Measurements from ENCODE around the gene VPS52.
"Not testable (repeated sequence)": the region's sequence is repeated elsewhere in the genome, so short reads cannot be mapped to it uniquely, and the experiment has no call there.

VPS52 gene

DNA sequence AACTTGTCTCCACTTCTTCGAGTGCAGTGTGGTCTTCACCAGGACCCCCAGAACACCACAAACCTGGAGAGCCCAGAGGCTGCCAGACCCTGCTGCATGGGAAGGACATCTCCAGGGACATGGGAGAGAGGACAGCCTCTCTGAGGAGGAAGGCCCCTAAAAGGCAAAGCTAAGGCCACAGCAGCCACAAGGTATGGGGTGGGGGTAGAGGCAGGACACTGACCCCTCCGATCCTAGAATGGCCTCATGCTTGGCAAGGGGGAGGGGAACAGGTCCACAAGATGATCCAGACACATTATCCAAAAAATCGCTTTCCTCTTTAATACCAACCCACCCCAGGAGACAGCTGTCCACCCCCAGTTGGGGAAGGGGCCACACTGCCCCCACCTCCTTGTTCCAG is 7.1 kb upstream of the VPS52 start:
- no peak for DNase-seq

DNA sequence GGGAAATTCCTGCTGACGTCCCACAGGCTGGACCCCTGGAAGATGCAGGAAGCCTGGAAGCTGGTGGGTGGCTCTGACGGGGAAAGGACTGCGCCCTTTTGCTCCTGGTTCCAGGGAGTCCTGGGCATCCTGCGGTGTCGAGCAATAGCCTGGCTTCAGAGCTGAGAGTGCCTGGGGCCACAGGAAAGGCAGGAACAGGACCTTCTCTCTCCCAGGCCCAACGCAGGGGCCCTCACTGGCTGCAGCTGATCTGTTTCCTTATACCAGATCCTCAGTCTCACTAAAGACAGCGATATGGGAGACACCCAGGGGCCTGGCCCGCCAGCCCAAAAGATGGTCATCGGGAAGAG is 6.7 kb upstream of the VPS52 start:
- DNase-seq, result no peak

DNA sequence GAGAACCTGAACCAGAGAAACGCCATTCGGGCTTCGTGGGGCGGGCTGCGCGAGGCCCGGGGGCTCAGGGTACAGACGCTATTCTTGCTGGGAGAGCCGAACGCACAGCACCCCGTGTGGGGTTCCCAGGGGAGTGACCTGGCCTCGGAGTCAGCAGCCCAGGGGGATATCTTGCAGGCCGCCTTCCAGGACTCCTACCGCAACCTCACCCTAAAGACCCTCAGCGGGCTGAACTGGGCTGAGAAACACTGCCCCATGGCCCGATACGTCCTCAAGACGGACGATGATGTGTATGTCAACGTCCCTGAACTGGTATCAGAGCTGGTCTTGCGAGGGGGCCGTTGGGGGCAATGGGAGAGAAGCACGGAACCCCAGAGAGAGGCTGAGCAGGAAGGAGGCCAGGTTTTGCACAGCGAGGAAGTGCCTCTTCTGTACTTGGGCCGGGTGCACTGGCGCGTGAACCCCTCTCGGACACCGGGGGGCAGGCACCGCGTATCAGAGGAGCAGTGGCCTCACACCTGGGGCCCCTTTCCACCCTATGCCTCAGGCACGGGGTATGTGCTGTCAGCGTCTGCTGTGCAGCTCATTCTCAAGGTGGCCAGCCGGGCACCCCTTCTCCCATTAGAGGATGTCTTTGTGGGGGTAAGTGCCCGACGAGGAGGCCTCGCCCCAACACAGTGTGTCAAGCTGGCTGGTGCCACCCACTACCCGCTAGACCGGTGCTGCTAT is 6.2 kb upstream of the VPS52 start:
- DNase-seq, result peak; percentile 41

DNA sequence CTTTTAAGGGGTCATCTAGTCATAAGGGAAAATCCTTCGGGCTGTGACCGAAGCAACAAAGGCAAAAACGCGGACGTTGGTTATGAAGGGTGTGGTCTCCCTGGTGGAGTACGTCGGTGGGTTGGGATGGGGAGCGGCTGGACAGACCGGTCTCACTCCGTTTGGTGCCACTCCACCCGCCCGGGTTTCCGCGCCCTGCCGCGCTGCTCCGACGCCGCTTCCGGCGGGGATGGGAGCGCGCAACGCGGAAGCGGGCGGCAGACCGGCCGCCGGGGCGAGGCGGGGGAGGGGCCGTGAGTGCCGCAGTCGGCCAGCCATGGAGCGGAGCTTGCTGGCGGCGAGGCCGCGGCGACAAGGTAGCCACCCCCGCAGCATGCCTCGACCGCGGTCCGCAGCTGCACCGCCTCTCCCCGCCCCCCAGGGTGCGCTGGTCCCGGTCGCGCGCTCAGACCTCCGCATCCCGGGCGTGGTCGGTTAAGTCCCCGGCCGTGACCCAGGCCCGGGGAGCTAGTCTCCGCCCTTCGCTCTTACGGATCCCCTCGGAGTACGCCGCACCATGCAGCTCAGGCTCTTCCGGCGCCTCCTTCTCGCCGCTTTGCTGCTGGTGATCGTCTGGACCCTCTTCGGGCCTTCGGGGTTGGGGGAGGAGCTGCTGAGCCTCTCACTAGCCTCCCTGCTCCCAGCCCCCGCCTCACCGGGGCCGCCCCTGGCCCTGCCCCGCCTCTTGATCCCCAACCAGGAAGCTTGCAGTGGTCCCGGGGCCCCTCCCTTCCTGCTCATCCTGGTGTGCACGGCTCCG is 5.4 kb upstream of the VPS52 start, which contains the start of gene B3GALT4:
TSS of gene B3GALT4 (plus strand) at position 260 of the 799 bp plus-strand sequence. CDS start at position 557, 297 bp downstream.
- peak; percentile 77 for DNase-seq

DNA sequence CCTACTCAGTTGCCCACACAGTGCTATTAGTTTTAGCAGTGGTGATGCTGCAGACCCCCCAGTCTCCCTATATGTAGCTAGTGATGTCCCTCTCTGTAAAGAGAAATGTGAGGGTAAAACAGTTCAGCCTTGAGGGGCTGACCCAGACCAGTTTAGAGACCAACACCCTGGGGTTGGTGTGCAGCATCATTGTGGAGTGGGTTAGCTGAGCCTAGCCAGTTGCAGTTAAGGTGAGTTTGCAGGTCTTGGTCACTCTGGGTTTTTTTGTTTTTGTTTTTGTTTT is 4.8 kb upstream of the VPS52 start:
- no peak for DNase-seq

DNA sequence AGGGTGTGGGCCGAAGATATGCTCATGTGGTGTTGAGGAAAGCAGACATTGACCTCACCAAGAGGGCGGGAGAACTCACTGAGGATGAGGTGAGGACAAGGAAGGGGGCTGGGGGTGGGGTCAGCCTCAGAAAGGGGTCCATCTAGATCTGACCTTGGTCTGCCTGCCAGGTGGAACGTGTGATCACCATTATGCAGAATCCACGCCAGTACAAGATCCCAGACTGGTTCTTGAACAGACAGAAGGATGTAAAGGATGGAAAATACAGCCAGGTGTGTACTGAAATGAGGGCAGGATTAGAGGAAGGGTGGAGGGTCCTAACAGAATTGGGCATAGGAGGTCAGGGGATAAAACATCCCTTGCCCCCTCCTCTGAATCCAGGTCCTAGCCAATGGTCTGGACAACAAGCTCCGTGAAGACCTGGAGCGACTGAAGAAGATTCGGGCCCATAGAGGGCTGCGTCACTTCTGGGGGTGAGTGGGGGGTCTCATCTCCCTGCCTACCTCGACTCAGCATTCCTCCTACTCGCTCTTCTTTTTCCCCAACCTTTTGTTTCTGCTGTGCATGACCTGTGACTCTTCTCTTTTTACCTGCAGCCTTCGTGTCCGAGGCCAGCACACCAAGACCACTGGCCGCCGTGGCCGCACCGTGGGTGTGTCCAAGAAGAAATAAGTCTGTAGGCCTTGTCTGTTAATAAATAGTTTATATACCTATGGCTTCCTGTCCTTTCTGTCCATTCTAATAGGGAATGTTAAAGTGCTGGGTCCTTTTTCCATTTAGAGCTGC is 4.3 kb upstream of the VPS52 start:
- DNase-seq, result not testable (repeated sequence)

DNA sequence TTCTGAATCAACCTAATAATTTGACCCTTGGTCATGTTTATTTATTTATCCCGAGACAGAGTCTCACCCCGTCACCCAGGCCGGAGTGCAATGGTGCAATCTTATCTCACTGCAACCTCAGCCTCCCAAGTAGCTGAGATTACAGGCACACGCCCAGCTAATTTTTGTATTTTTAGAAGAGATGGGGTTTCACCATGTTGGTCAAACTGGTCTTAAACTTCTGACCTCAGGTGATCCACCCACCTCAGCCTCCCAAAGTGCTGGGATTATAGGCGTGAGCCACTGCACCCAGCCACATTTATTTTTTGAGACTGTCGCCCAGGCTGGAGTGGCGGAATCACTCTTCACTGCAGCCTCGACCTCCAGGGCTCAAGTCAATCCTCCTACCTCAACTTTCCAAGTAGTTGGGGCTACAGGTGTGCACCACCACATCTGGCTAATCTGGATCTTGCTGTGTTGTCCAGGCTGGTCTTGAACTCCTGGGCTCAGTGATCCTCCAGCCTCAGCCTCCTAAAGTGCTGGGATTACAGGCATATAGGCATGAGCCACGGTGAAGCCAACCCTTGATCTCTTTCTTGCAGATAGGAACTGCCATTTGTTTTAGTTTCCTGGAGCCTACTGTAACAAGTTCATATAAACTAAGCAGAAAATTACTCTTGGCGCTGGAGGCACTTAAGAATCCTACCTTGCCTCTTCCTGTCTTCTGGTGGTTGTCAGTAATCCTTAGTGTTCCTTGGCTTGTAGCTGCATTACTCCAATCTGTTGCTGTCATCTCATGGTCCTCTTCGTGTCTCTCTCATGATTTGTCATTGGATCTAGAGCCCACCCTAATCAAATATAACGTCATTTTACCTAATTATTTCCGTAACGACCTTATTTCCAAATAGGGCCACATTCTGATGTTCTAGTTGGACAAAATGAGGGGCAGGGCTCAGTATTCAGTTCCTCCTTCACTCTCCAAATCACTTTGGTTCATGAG is 2.5 kb upstream of the VPS52 start:
- DNase-seq, result no peak

DNA sequence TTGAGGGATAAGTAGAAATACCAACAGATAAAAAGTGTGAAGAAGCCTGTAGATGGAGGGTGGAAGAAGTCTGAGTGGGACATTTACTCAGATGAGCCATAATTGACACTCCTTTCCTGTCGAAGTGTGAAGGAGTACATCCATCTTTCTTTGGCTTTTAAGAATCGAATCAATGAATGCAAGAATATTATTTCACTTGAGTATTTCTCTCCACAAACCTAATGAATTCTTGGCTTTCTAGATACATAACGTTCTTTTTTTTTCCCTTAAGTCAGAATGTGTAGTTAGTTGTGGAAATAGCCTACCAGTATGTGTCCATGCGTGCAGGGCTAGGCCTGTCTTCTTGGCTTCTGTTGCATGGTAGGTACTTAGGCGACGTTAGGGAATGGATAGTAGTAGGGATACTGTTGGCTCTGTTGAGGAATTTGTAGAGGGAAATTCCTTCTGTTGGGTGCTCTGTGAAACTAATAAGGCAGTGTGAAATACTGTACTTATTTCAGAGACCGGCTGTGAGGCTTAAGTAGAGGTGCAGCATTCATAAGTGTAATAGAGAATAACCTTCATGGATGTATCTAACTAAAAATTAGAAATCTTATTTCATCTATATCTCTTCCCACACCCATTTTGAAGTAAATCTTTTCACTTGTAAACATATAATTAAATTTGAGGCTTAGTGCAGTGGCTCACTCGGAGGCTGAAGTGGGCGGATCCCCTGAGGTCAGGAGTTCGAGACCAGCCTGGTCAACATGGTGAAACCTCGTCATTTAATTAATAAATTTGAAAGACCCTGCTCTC is 1.6 kb upstream of the VPS52 start:
- DNase-seq, result no peak

DNA sequence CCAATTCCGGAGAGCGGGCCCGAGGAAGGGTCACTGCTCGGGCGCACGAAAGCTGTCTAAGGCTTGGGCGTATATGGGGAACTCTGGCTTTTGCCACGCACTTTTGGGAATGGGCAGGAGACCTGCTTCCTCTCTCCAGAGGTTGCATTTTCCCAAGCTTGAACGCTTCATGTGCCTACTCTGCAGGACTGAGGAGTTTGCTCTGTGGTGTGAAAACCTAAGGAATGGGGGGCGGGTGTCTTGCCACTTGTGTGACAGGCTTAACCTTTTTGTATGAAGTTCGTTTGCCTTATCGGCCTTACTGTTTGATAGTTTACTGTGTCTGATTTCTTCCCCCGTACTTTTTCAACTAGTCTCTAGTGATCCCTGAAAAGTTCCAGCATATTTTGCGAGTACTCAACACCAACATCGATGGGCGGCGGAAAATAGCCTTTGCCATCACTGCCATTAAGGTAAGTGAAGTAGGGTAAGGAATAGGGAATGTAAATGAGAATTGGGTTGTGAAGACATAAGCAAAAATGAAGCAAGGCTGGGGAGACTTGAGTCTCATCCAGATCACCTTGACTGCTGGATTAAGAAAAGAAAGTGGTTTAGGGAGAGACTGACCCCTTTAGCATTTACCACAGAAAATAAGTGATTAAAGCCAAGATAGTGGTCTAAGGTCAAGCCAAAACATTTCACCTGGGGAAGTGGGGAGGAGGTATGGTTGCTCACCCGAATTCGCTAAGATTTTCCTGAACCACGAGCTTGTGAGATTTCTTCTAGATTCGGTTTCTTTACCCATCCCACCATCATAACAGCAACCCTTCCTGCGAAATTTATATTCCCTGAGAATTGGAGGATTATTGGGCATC is 826 bp upstream of the VPS52 start:
- no peak for DNase-seq

DNA sequence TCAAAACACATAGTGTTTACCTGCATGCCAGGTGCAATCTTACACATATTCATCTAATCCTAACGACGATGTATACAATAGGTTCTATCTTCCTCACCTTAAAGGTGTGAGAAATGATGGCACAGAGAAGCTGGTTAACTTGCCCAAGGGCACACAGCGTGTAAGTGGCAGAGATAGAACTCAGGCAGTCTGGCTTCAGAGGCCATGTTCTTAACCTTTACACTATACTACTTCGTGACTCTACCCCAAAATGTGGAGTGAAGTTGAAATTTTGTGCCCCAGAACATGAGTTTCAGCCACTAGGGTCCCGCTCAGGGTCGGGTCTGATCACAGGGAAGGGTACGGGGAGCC is 584 bp downstream of the VPS52 start:
- no peak for DNase-seq

DNA sequence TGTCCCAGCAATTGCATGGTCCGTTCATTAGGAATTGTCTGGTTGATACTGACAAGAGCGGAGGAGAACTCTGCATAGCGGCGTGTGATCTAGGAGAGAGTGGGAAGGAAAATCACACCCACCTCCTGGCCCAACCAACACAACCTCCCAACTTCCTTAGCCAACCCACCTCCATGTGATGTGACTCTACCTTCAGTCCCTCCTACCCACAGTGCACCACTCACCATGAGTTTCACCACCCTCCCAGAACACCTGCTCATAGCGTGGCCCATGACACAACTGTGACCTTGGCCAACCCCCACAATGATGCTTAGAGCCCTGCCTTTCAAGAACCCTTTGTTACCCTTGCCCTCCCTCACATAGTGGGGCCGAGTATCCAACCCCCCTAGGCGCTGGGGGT is 7.7 kb downstream of the VPS52 start:
- no peak for DNase-seq

DNA sequence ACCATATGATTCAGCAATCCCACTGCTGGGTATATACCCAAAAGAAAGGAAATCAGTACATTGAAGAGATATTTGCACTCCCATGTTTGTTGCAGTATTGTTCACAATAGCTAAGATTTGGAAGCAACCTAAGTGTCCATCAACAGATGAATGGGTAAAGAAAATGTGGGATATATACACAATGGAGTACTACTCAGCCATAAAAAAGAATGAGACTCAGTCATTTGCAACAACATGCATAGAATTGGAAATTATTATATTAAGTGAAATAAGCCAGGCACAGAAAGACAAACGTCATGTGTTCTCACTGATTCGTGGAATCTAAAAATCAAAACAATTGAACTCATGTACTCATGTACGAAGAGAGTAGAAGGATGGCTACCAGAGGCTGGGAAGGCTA is 9.2 kb downstream of the VPS52 start:
- not testable (repeated sequence) for DNase-seq

DNA sequence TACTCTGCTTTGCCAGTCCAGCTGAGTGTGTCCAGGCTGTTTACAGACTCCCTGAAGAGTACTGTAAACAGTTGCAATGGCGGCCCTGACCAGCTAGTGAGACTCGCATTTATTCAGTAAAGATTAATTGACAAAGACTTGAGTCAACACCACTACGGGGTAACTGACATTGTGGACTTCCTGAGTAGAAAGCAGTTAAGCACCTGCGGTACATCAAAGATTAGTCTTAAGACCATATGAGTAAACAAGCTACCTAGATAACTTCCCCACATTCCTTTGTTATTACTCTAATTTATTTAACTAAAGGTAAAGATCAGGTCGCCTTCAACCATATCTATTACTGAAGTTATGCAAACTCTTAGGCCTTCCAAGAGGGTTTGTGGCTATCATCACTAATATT is 12.6 kb downstream of the VPS52 start:
- DNase-seq, result no peak

DNA sequence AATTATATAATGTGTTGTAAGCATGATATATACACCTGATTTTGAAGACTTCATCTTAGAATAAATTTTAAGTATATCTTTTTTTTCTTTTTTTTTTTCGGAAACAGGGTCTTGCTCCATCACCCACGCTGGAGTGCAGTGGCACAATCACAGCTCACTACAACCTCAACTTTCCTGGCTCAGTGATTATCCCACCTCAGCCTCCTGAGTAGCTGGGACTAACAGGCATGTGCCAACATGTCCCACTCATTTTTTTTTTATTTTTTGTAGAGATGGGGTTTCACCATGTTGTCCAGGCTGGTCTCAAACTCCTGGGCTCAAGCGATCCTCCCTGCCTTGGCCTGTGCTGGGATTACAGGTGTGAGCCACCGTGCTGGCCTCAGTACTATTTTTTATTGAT is 17.1 kb downstream of the VPS52 start:
- DNase-seq, result no peak

DNA sequence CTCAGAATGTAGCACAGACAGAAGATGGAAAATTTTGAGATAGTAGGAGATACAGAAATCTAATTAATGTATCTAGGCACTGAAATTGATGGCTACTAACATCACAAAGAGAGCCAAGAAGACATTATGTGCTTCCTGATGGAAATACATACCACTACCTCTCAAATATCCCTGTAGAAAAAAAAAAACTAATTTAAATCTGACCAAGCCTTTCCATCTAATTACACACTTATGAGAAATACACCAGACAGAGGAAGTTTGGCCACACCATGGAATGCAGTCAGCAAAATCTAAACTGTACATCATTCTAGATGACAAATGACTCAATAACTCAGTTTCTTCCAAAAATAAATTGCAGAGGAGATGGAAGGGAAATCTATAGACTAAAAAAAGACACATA is 18.9 kb downstream of the VPS52 start:
- no peak for DNase-seq

DNA sequence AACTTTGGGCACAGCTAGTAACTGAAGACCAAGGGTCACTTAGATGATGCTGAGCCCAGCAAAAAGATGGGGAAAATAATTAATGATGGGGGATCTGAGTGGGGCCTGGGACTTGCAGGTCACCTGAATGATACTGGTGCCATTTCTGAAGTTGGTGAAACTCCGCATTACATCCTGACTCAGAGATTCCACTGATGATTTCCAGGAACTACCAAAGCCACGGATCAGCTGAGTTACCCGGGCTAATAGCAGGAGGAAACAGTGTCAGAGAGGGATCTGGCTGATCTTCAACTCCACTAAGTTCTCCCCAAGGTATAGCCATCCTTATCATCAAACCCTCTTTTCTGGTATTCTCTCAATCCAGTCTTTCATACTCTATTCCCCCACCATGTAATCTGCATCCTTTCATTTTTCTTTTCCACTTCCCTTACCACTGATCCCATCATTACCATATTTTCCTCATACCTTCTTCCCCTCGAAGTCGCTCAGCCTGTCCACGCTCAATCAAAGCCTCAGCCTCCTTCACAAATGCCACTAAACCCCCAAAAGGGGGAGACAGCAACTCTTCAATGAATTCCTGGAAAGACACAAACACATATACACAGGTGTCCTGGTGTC is 20.2 kb downstream of the VPS52 start:
- no peak for DNase-seq

DNA sequence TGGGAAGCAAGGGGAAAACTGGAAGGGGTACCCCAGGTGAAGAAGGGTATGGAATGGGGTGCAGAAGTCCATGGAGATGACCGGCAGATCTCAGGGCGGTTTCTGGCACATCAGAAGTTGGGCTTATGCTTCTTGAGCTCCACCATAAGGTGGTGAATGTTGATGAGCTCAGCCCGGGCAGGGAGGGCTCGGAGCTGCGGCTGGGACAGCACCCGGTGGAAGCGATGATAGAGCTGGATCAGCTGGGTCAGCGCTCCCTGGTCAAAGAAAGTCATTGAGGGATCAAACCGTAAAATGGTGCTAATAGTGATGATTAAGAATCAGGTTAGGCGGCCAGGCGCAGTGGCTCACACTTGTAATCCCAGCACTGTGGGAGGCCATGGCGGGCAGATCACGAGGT is 20.9 kb downstream of the VPS52 start:
- DNase-seq, result no peak

DNA sequence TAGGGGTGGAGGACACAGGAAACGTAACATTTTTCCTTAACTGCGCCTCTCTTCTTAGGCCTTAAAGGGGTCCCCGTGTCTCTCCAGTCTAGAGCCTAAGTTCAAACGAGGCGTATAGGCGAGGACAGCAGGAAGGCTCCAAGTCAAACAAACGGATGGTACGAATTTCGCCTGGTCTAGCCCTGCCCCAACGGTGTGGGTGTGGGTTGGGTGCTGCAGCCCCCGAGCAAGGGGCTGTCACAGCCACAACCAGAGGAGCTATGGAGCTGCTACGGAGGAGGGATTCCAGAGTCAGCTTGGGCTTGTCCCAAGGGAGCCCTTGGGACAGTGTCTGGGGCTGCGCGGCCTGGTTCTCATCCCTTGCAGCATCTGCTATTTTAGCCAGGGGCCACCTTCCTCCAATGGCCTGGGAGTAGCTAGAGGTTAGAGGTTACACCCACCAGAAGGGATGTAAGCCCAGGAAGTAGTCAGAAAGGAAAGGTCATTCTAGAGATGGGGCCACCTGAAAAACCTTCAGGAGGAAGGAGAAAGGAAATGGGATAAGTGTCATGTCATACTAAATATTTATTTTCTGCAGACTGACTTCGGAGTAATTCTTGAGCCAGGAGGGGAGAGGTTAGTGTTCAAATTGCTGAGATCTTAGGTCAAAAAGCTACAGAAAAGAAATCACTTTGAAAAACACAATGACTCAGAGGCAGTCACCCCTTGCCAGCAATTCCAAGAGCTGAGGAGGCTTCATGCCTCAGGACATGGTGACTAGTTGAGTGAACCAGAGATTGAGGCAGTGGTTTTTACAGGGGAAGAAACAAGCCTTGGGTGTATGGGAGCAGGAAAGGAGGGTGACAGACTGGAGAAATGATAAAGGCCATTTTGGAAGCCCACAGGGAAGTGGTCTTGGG is 21.7 kb downstream of the VPS52 start:
- DNase-seq, result no peak
